GM12878 (cell line): Measurements from ENCODE around the gene TAS1R2. TPM values are rescaled to one million over a fixed set of nuclear protein-coding genes. Genes with fewer than 3 reads are reported as not detected.

Experiments used
- ATAC-seq: fragments of 200-7000 bp; cut with Tn5 transposase; 3 replicates; pipeline ENCODE4 v1.9.1; 2020; ENCODE audit warnings: mild to moderate bottlenecking, moderate library complexity
- BruUV-seq: library from RNA; stranded (reverse); fragments of 400-500 nt; replicated peaks from 2 replicates; lab custom pipeline; 2021; lab: Mats Ljungman, UMichigan
- CTCF ChIA-PET: fragments of 300-600 bp; sonication (Branson Sonifier 250); formaldehyde crosslinking; extraction: SDS; loops from one replicate; lab custom pipeline; 2021; ENCODE audit warnings: inconsistent platforms; lab: Yijun Ruan, JAX
- POLR2A ChIA-PET: fragments of 350-600 bp; formaldehyde crosslinking; extraction: SDS; loops from one replicate; lab custom pipeline; 2021; ENCODE audit warnings: inconsistent platforms; lab: Charles Lee
- RAD21 ChIA-PET: fragments of 300-600 bp; sonication (Branson Sonifier 250); formaldehyde crosslinking; loops from one replicate; lab custom pipeline; 2023; ENCODE audit warnings: antibody characterized with exemption; ENCODE audit not compliant: unreplicated experiment; lab: Charles Lee
- SMC1A ChIA-PET: fragments of 300-600 bp; sonication (Branson Sonifier 250); formaldehyde crosslinking; loops from one replicate; lab custom pipeline; 2023; ENCODE audit not compliant: unreplicated experiment, uncharacterized antibody; lab: Charles Lee
- DNase-seq: peaks from one replicate; pipeline ENCODE4 v3.0.0-alpha.2; 2011; ENCODE audit warnings: low read depth, low spot score
- FAIRE-seq: peaks from 3 replicates; lab custom pipeline; 2011; peaks lifted over from hg19 to GRCh38; lab: Jason Lieb, UNC
- H2AFZ ChIP-seq: 2 replicates; pipeline ENCODE4 v1.6.0; 2011; ENCODE audit warnings: low read depth, low read length, control low read depth; ENCODE audit not compliant: control insufficient read depth
- H3K27ac ChIP-seq: 2 replicates; pipeline ENCODE4 v1.5.1; 2011; ENCODE audit warnings: control low read depth; ENCODE audit not compliant: control insufficient read depth, insufficient read depth
- H3K27me3 ChIP-seq, 2 experiments: replicated peaks in 1 of 2; 2 replicates each; pipeline versions ENCODE4 v1.6.0 to v1.6.1; 2011; ENCODE audit warnings: low read length in 1 of 2; ENCODE audit not compliant: control insufficient read depth in 2 of 2, insufficient read depth in 2 of 2
- H3K36me3 ChIP-seq, 2 experiments: 2 replicates each; pipeline ENCODE4 v1.5.1; 2011; ENCODE audit warnings: low read length in 1 of 2; ENCODE audit not compliant: control insufficient read depth in 2 of 2, insufficient read depth in 2 of 2
- H3K4me1 ChIP-seq: 2 replicates; pipeline ENCODE4 v1.6.1; 2011; ENCODE audit warnings: mild to moderate bottlenecking, low read length, moderate library complexity, mixed read lengths; ENCODE audit not compliant: control insufficient read depth, insufficient read depth
- H3K4me2 ChIP-seq: 2 replicates; pipeline ENCODE4 v1.6.0; 2011; ENCODE audit warnings: control low read depth; ENCODE audit not compliant: control insufficient read depth, insufficient read depth
- H3K4me3 ChIP-seq: fragments of 200-600 bp; sonication (generic); 2 replicates; pipeline ENCODE4 v1.5.1; 2016
- H3K79me2 ChIP-seq: 2 replicates; pipeline ENCODE4 v1.6.0; 2011; ENCODE audit warnings: low read length; ENCODE audit not compliant: control insufficient read depth, insufficient read depth
- H3K9ac ChIP-seq: 2 replicates; pipeline ENCODE4 v1.8.0; 2011; ENCODE audit warnings: low read length, control low read depth, mixed read lengths; ENCODE audit not compliant: control insufficient read depth, insufficient read depth
- H3K9me3 ChIP-seq: replicated peaks from 3 replicates; pipeline ENCODE4 v1.5.1; 2011; ENCODE audit warnings: mild to moderate bottlenecking, low read length; ENCODE audit not compliant: control insufficient read depth, insufficient read depth
- H4K20me1 ChIP-seq: 2 replicates; pipeline ENCODE4 v1.6.0; 2011; ENCODE audit not compliant: control insufficient read depth, insufficient read depth
- CEBPB ChIP-seq, 2 experiments: fragments of 150-350 bp in 1 of 2; IDR thresholded peaks; 2 replicates each; pipeline ENCODE4 v1.6.1; 2012 to 2014; ENCODE audit warnings: low read depth in 2 of 2, low read length in 2 of 2, borderline replicate concordance in 1 of 2, inconsistent platforms in 1 of 2
- CHD1 ChIP-seq: IDR thresholded peaks from 2 replicates; pipeline ENCODE4 v1.6.1; 2012; ENCODE audit warnings: low read depth, low read length, improper control_type of control experiment
- CREM ChIP-seq: IDR thresholded peaks from 2 replicates; pipeline ENCODE4 v1.6.1; 2014; ENCODE audit warnings: antibody characterized with exemption, low read depth
- DPF2 ChIP-seq: fragments of 450-650 bp; IDR thresholded peaks from 2 replicates; pipeline ENCODE4 v1.6.1; 2017; ENCODE audit warnings: mild to moderate bottlenecking
- ESRRA ChIP-seq: IDR thresholded peaks from 2 replicates; pipeline ENCODE4 v1.6.1; 2012; ENCODE audit warnings: mild to moderate bottlenecking, low read length, improper control_type of control experiment
- IKZF1 ChIP-seq: fragments of 450-650 bp; conservative IDR thresholded peaks from 2 replicates; pipeline ENCODE4 v1.6.1; 2017; ENCODE audit warnings: antibody characterized with exemption, mild to moderate bottlenecking
- NBN ChIP-seq: fragments of 450-650 bp; IDR thresholded peaks from 2 replicates; pipeline ENCODE4 v1.6.1; 2016
- NFYA ChIP-seq: IDR thresholded peaks from 2 replicates; pipeline ENCODE4 v1.6.1; 2011; ENCODE audit warnings: low read depth, mild to moderate bottlenecking, low read length, improper control_type of control experiment, borderline replicate concordance
- NR2C1 ChIP-seq: fragments of 450-650 bp; IDR thresholded peaks from 2 replicates; pipeline ENCODE4 v1.6.1; 2017; ENCODE audit warnings: antibody characterized with exemption, mild to moderate bottlenecking, moderate library complexity
- POLR2A ChIP-seq: IDR thresholded peaks from 2 replicates; pipeline ENCODE4 v1.6.1; 2011; ENCODE audit warnings: low read depth, mild to moderate bottlenecking, low read length
- SMAD1 ChIP-seq: fragments of 450-650 bp; IDR thresholded peaks from 2 replicates; pipeline ENCODE4 v1.6.1; 2018; ENCODE audit warnings: mild to moderate bottlenecking, low read depth; ENCODE audit not compliant: partially characterized antibody
- STAT3 ChIP-seq: IDR thresholded peaks from 2 replicates; pipeline ENCODE4 v1.6.1; 2011; ENCODE audit warnings: low read depth, low read length, improper control_type of control experiment
- YY1 ChIP-seq: IDR thresholded peaks from 2 replicates; pipeline ENCODE4 v1.6.1; 2011; ENCODE audit warnings: low read depth, mild to moderate bottlenecking, low read length
- ZSCAN29 ChIP-seq: fragments of 450-650 bp; IDR thresholded peaks from 2 replicates; pipeline ENCODE4 v1.6.1; 2017; ENCODE audit warnings: mild to moderate bottlenecking, moderate library complexity
- WGBS: methylation state at CpG from one replicate; pipeline ENCODE4 v1.1.6; 2016; ENCODE audit warnings: low lambda C conversion rate; ENCODE audit not compliant: insufficient replicate concordance, insufficient coverage; ENCODE audit errors: missing lambda C conversion rate; 5-methylcytosine and 5-hydroxymethylcytosine counted together
- in situ Hi-C: fragments of 300-500 bp; cut with MboI; formaldehyde crosslinking; loops from 9 replicates; pipeline ENCODE4 v1.14.3; 2018; ENCODE audit warnings: mixed read lengths
- intact Hi-C: fragments of 100-400 bp; cut with micrococcal nuclease; formaldehyde crosslinking; loops from one replicate; pipeline ENCODE4 v1.14.2; 2022; ENCODE audit not compliant: unreplicated experiment
- polyA plus RNA-seq, 11 experiments: library from polyadenylated mRNA; depleted of rRNA in 4 of 11; unstranded in 6 of 11; stranded (reverse) in 5 of 11; fragments of >200 nt; fragmentation: Nextera tagmentation in 4 of 11; fragmentation: Illumina TruSeq in 1 of 11; extraction: Ambion mirVana in 4 of 11; extraction: Trizol in 1 of 11; gene quantifications; 1 replicate in 1 of 11; 2 replicates in 10 of 11; pipeline versions ENCODE4 v1.2.1 to v1.2.3, GENCODE V29; 2011 to 2016; ENCODE audit warnings: inconsistent platforms in 2 of 11, missing spikeins in 2 of 11, low read depth in 1 of 11
- total RNA-seq, 4 experiments: library from RNA; depleted of rRNA in 3 of 4; stranded (reverse); fragments of >200 nt in 3 of 4; fragmentation: Illumina TruSeq in 1 of 4; extraction: Trizol in 1 of 4; gene quantifications; 2 replicates each; pipeline versions ENCODE4 v1.2.1 to v1.2.3, GENCODE V29; 2013 to 2021
- TF ChIP-seq, protein P1 (sequence below): IDR thresholded peaks from 2 replicates; pipeline ENCODE4 v1.6.1; 2012; ENCODE audit warnings: low read length, inconsistent platforms
- TF ChIP-seq, protein P2 (sequence below): fragments of 450-650 bp; IDR thresholded peaks from 2 replicates; pipeline ENCODE4 v1.6.1; 2017; ENCODE audit warnings: mild to moderate bottlenecking, moderate library complexity
- TF ChIP-seq, protein P3 (sequence below): IDR thresholded peaks from 2 replicates; pipeline ENCODE4 v1.6.1; 2011; ENCODE audit warnings: low read depth, mild to moderate bottlenecking, low read length, moderate library complexity, borderline replicate concordance; ENCODE audit errors: extremely low read depth

The TAS1R2 gene
- total and polyA plus RNA-seq, 10 of the 15 experiments (the other 5 are each of a cell fraction or from before 2014, with no cell fraction given): not detected

DNA sequence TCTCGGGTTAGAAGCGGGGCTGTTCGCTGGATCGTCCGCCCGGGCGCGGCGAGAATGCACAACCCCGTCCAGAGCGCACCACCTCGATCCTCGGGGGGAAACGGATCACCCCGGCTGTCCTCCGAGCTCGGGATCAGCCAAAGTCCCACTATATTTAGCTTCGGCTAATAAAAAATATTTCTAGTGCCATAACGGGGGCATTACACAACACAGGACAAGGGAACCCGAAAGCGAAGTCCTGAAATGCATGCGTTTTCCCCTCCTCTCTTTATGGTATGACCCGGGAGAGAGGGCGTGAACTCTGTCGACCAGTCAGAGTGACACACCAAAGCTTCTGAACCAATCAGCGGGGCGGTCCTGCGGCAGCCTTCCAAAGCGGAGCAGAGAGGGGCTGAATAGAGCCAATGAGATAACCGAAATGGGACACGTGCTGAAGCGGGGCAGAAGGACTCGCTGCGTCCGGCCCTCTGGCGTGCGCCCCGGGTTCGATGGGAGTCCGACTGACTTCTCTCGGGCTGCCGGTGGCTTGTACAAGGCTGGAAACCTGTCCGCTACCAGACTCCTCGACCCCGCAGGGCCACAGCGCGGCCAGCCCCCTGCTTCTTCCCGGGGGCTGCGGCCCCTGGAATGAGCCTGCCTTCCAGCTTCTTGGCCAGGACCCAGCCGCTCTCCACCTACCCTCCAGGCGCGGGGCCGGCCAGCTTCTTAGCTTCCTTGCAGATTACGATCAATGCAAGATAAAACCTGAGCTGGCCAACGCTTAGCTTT, 43.2 kb upstream of the TAS1R2 start, which contains the start of gene ALDH4A1 (continued):
- TF ChIP-seq, protein P1, sequence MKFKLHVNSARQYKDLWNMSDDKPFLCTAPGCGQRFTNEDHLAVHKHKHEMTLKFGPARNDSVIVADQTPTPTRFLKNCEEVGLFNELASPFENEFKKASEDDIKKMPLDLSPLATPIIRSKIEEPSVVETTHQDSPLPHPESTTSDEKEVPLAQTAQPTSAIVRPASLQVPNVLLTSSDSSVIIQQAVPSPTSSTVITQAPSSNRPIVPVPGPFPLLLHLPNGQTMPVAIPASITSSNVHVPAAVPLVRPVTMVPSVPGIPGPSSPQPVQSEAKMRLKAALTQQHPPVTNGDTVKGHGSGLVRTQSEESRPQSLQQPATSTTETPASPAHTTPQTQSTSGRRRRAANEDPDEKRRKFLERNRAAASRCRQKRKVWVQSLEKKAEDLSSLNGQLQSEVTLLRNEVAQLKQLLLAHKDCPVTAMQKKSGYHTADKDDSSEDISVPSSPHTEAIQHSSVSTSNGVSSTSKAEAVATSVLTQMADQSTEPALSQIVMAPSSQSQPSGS: no peak
- peak; percentile 85 for TF ChIP-seq NBN
- peak; percentile 79 for TF ChIP-seq POLR2A
- peak; percentile 58; the same call in 1 of the 2 replicates for TF ChIP-seq NFYA
- TF ChIP-seq CHD1: peak; percentile 99
- peak; percentile 35; the same call in 1 of the 2 replicates for TF ChIP-seq YY1
- TF ChIP-seq SMAD1: no peak
- TF ChIP-seq, all 136 proteins: peak for 64

DNA sequence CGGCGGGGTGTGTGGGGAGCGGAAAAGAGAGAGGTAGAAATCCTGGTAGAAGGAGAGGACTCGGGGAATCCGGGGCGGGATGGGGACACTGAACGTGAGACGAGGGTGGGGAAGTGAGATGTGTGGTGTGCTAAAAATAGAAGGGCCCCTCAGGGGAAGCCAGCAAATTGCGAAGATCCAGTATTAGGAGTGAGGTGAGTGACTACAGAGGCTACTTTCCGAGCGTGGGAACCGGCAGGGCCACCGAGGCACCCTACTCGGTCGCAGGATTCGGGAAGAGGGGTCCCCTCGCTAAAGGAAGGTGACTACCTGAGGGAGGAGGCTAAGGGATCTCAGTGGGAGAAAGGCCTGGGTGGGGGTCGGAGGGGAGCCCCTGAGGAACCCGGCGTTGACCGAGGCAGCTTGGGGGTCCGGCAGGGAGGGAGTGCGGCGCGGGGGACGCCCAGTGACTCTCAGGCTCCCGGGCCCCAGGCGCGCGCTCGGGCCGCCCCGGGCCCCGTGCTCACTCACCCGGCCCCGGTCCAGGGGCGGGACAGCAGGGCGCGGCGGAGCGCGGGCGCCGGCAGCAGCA, 42.6 kb upstream of the TAS1R2 start:
- H2AFZ ChIP-seq: peak overlapping the region; percentile 100
- no peaks in the 10 kb centered on the region for H3K9me3 ChIP-seq
- no peaks in the 10 kb centered on the region; a peak in 1 of 4 replicates for H3K36me3 ChIP-seq
- ChIA-PET SMC1A (interaction anchor here (0.8 to 1.8 kb wide), 6 partner anchors 14 to 70 kb away, joined by 3 to 8 read pairs (median 5); no protein-coding TSS in a partner anchor), RAD21 (interaction anchor here (0.7 to 2.0 kb wide), 8 partner anchors 9 to 65 kb away, joined by 3 to 10 read pairs (median 8); no protein-coding TSS in a partner anchor), CTCF (interaction anchor here (1.0 to 3.0 kb wide), 12 partner anchors 11 to 281 kb away, joined by 3 to 31 read pairs (median 4); partner anchors contain the start of gene IFFO2), POLR2A (interaction anchor here (1.3 to 1.9 kb wide), 2 partner anchors 25 to 49 kb away, joined by 6 to 7 read pairs; no protein-coding TSS in a partner anchor)
- no peaks in the 10 kb centered on the region for H4K20me1 ChIP-seq
- peaks cover 8% of the 10 kb centered on the region; the same call in 1 of the 2 replicates for H3K4me1 ChIP-seq
- peak overlapping the region; percentile 86 for H3K4me3 ChIP-seq
- DNase-seq (no peak), ATAC-seq (peak; percentile 4; the same call in 2 of the 3 replicates), FAIRE-seq (no peak)
- H3K9ac ChIP-seq: peak overlapping the region; percentile 88
- no peaks in the 10 kb centered on the region for H3K27me3 ChIP-seq
- peaks cover 4% of the 10 kb centered on the region for H3K79me2 ChIP-seq
- H3K27ac ChIP-seq: peak overlapping the region; percentile 91
- in situ Hi-C loops: no loop called here
- no TSS peak for BruUV-seq
- peak overlapping the region; percentile 95 for H3K4me2 ChIP-seq
- under 1% methylated on average over 18 of the region's 44 CpGs for WGBS
- intact Hi-C loops: loop anchor here (2.0 kb wide), 1 partner anchor 187 kb away; no protein-coding TSS in a partner anchor
- TF ChIP-seq CEBPB (IDR thresholded peaks at IDR 0.05; ENCODE audit: borderline replicate concordance in 1 of 2, low read depth in 2 of 2, low read length in 2 of 2): no peak
- no peak for TF ChIP-seq ESRRA
- no peak for TF ChIP-seq STAT3
- no peak for TF ChIP-seq ZSCAN29
- TF ChIP-seq, protein P2, sequence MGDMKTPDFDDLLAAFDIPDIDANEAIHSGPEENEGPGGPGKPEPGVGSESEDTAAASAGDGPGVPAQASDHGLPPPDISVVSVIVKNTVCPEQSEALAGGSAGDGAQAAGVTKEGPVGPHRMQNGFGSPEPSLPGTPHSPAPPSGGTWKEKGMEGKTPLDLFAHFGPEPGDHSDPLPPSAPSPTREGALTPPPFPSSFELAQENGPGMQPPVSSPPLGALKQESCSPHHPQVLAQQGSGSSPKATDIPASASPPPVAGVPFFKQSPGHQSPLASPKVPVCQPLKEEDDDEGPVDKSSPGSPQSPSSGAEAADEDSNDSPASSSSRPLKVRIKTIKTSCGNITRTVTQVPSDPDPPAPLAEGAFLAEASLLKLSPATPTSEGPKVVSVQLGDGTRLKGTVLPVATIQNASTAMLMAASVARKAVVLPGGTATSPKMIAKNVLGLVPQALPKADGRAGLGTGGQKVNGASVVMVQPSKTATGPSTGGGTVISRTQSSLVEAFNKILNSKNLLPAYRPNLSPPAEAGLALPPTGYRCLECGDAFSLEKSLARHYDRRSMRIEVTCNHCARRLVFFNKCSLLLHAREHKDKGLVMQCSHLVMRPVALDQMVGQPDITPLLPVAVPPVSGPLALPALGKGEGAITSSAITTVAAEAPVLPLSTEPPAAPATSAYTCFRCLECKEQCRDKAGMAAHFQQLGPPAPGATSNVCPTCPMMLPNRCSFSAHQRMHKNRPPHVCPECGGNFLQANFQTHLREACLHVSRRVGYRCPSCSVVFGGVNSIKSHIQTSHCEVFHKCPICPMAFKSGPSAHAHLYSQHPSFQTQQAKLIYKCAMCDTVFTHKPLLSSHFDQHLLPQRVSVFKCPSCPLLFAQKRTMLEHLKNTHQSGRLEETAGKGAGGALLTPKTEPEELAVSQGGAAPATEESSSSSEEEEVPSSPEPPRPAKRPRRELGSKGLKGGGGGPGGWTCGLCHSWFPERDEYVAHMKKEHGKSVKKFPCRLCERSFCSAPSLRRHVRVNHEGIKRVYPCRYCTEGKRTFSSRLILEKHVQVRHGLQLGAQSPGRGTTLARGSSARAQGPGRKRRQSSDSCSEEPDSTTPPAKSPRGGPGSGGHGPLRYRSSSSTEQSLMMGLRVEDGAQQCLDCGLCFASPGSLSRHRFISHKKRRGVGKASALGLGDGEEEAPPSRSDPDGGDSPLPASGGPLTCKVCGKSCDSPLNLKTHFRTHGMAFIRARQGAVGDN: no peak
- TF ChIP-seq NR2C1: no peak
- TF ChIP-seq, protein P3, sequence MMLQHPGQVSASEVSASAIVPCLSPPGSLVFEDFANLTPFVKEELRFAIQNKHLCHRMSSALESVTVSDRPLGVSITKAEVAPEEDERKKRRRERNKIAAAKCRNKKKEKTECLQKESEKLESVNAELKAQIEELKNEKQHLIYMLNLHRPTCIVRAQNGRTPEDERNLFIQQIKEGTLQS: no peak
- TF ChIP-seq DPF2: peak; percentile 50
- TF ChIP-seq CREM: no peak
- TF ChIP-seq IKZF1: peak; percentile 53
